ENCODE data around the gene TNS1. TPM values are rescaled to one million over a fixed set of nuclear protein-coding genes. Genes with fewer than 3 reads are reported as not detected.

Gene TNS1
- total RNA-seq, 1 donor from 2014 or later: 7.9 TPM

GRCh38 chr2:217784996-217785543, 217.7 kb downstream of the TNS1 start:
- Mint-ChIP-seq H3K9me3 (ENCODE audit: low read depth) (peaks cover 5% of the 10 kb centered on the region), H3K36me3 (ENCODE audit: insufficient read depth) (no peaks in the 10 kb centered on the region)

GRCh38 chr2:217783243-217783642, 219.6 kb downstream of the TNS1 start:
- Mint-ChIP-seq H3K27ac (no peak overlapping the region), H3K4me1 (ENCODE audit: low read depth) (no peaks in the 10 kb centered on the region), H3K27me3 (peaks cover 32% of the 10 kb centered on the region), H3K9me3 (ENCODE audit: low read depth) (peaks cover 5% of the 10 kb centered on the region), H3K4me3 (ENCODE audit: low read depth) (no peak overlapping the region), H3K36me3 (ENCODE audit: insufficient read depth) (no peaks in the 10 kb centered on the region)
- TF ChIP-seq CTCF (IDR thresholded peaks at IDR 0.05; ENCODE audit: unreplicated experiment): no peak
- DNase-seq (ENCODE audit: low spot score, unreplicated experiment): no peak

More at GRCh38 chr2:217784996-217785543, 217.7 kb downstream of the TNS1 start:
- Mint-ChIP-seq H3K4me1 (ENCODE audit: low read depth) (no peaks in the 10 kb centered on the region), H3K27ac (no peak overlapping the region), H3K27me3 (peaks cover 32% of the 10 kb centered on the region), H3K4me3 (ENCODE audit: low read depth) (no peak overlapping the region)
- DNase-seq (ENCODE audit: low spot score, unreplicated experiment): no peak
- TF ChIP-seq CTCF (IDR thresholded peaks at IDR 0.05; ENCODE audit: unreplicated experiment): no peak

- Mint-ChIP-seq H3K27ac (no peak overlapping the region), H3K4me1 (ENCODE audit: low read depth) (peaks cover 3% of the 10 kb centered on the region), H3K4me3 (ENCODE audit: low read depth) (no peak overlapping the region), H3K36me3 (ENCODE audit: insufficient read depth) (no peaks in the 10 kb centered on the region), H3K9me3 (ENCODE audit: low read depth) (no peaks in the 10 kb centered on the region), H3K27me3 (peaks cover 5% of the 10 kb centered on the region)
- TF ChIP-seq CTCF (IDR thresholded peaks at IDR 0.05; ENCODE audit: unreplicated experiment): no peak
- DNase-seq (ENCODE audit: low spot score, unreplicated experiment): no peak
These were observed 224.9 kb downstream of the TNS1 start for GRCh38 chr2:217777906-217778305.

- H3K4me1 Mint-ChIP-seq (ENCODE audit: low read depth): peaks cover 3% of the 10 kb centered on the region
- no peak overlapping the region for H3K27ac Mint-ChIP-seq
- no peak for TF ChIP-seq CTCF (IDR thresholded peaks at IDR 0.05; ENCODE audit: unreplicated experiment)
- DNase-seq (ENCODE audit: low spot score, unreplicated experiment): no peak
- peaks cover 3% of the 10 kb centered on the region for H3K27me3 Mint-ChIP-seq
- no peaks in the 10 kb centered on the region for H3K36me3 Mint-ChIP-seq (ENCODE audit: insufficient read depth)
- H3K4me3 Mint-ChIP-seq (ENCODE audit: low read depth): no peak overlapping the region
- no peaks in the 10 kb centered on the region for H3K9me3 Mint-ChIP-seq (ENCODE audit: low read depth)
These were observed 226.2 kb downstream of the TNS1 start for GRCh38 chr2:217776631-217777030.

- DNase-seq (ENCODE audit: low spot score, unreplicated experiment): no peak
- no peak for TF ChIP-seq CTCF (IDR thresholded peaks at IDR 0.05; ENCODE audit: unreplicated experiment)
- H3K4me1 Mint-ChIP-seq (ENCODE audit: low read depth): peaks cover 3% of the 10 kb centered on the region
- H3K9me3 Mint-ChIP-seq (ENCODE audit: low read depth): no peaks in the 10 kb centered on the region
- no peak overlapping the region for H3K27ac Mint-ChIP-seq
- H3K27me3 Mint-ChIP-seq: no peaks in the 10 kb centered on the region
- no peaks in the 10 kb centered on the region for H3K36me3 Mint-ChIP-seq (ENCODE audit: insufficient read depth)
- H3K4me3 Mint-ChIP-seq (ENCODE audit: low read depth): no peak overlapping the region
These were observed 226.8 kb downstream of the TNS1 start for GRCh38 chr2:217775920-217776503.
